H9 (cell line): ENCODE measurements around the gene SMIM1. TPM values are rescaled to one million over a fixed set of nuclear protein-coding genes. Genes with fewer than 3 reads are reported as not detected.

ENCODE experiments used
- DNase-seq: peaks from one replicate; pipeline ENCODE4 v3.0.0-alpha.2; 2017
- H2AFZ ChIP-seq: one replicate; pipeline ENCODE4 v1.6.1; 2013; ENCODE audit warnings: mild to moderate bottlenecking, low read length, control low read depth, moderate library complexity
- H2AK5ac ChIP-seq: 2 replicates; pipeline ENCODE4 v1.6.1; 2013; ENCODE audit warnings: low read length, control low read depth, mixed read lengths; ENCODE audit not compliant: insufficient read length
- H2BK120ac ChIP-seq: one replicate; pipeline ENCODE4 v1.6.1; 2013; ENCODE audit warnings: low read depth, mild to moderate bottlenecking, low read length, control low read depth, inconsistent platforms; ENCODE audit not compliant: poor library complexity, severe bottlenecking
- H2BK12ac ChIP-seq: 2 replicates; pipeline ENCODE4 v1.6.1; 2013; ENCODE audit warnings: low read length, control low read depth, mixed read lengths, low read depth; ENCODE audit not compliant: insufficient read length
- H2BK15ac ChIP-seq: 2 replicates; pipeline ENCODE4 v1.6.1; 2013; ENCODE audit warnings: low read depth, low read length, control low read depth
- H2BK20ac ChIP-seq: one replicate; pipeline ENCODE4 v1.6.1; 2013; ENCODE audit warnings: low read depth, mild to moderate bottlenecking, low read length, control low read depth, inconsistent platforms; ENCODE audit not compliant: poor library complexity, severe bottlenecking
- H2BK5ac ChIP-seq: 2 replicates; pipeline ENCODE4 v1.6.1; 2013; ENCODE audit warnings: low read length, control low read depth, mixed read lengths; ENCODE audit not compliant: insufficient read length
- H3K14ac ChIP-seq: 2 replicates; pipeline ENCODE4 v1.6.1; 2013; ENCODE audit warnings: low read length, control low read depth; ENCODE audit not compliant: insufficient read depth
- H3K18ac ChIP-seq: 2 replicates; pipeline ENCODE4 v1.6.1; 2013; ENCODE audit warnings: low read depth, mild to moderate bottlenecking, mixed read lengths, low read length, control low read depth; ENCODE audit not compliant: insufficient read length
- H3K23ac ChIP-seq: 2 replicates; pipeline ENCODE4 v1.6.1; 2013; ENCODE audit warnings: low read length, control low read depth, mixed read lengths, low read depth; ENCODE audit not compliant: insufficient read length
- H3K23me2 ChIP-seq: 2 replicates; pipeline ENCODE4 v1.6.1; 2013; ENCODE audit warnings: low read depth, mild to moderate bottlenecking, mixed read lengths, low read length, control low read depth; ENCODE audit not compliant: insufficient read length, poor library complexity, severe bottlenecking
- H3K27ac ChIP-seq: 2 replicates; pipeline ENCODE4 v1.5.1; 2013; ENCODE audit warnings: low read length, control low read depth, mixed read lengths, low read depth; ENCODE audit not compliant: insufficient read length
- H3K27me3 ChIP-seq: 2 replicates; pipeline ENCODE4 v1.6.1; 2013; ENCODE audit warnings: low read length, control low read depth, inconsistent platforms; ENCODE audit not compliant: insufficient read depth
- H3K4ac ChIP-seq: 2 replicates; pipeline ENCODE4 v1.6.1; 2013; ENCODE audit warnings: low read depth, mild to moderate bottlenecking, control low read depth, inconsistent platforms, low read length, moderate library complexity
- H3K4me1 ChIP-seq: 2 replicates; pipeline ENCODE4 v1.6.1; 2013; ENCODE audit warnings: low read length, control low read depth, inconsistent platforms; ENCODE audit not compliant: insufficient read depth
- H3K4me2 ChIP-seq: 2 replicates; pipeline ENCODE4 v1.6.1; 2013; ENCODE audit warnings: low read length, control low read depth, mixed read lengths; ENCODE audit not compliant: insufficient read length, insufficient read depth
- H3K56ac ChIP-seq: 2 replicates; pipeline ENCODE4 v1.6.1; 2013; ENCODE audit warnings: low read depth, mild to moderate bottlenecking, mixed read lengths, low read length, control low read depth; ENCODE audit not compliant: insufficient read length
- H3K79me1 ChIP-seq: 2 replicates; pipeline ENCODE4 v1.6.1; 2013; ENCODE audit warnings: low read depth, mild to moderate bottlenecking, moderate library complexity, low read length, control low read depth, inconsistent platforms; ENCODE audit not compliant: insufficient read depth, poor library complexity, severe bottlenecking
- H3K79me2 ChIP-seq: 2 replicates; pipeline ENCODE4 v1.6.1; 2013; ENCODE audit warnings: low read length, control low read depth, inconsistent platforms; ENCODE audit not compliant: insufficient read depth
- H3K9ac ChIP-seq: 2 replicates; pipeline ENCODE4 v1.6.1; 2013; ENCODE audit warnings: low read length, control low read depth, mixed read lengths; ENCODE audit not compliant: insufficient read length; ENCODE audit errors: extremely low read depth
- H3K9me3 ChIP-seq: one replicate; pipeline ENCODE4 v1.6.1; 2013; ENCODE audit warnings: low read depth, low read length, inconsistent platforms; ENCODE audit not compliant: control insufficient read depth
- H3T11ph ChIP-seq: one replicate; pipeline ENCODE4 v1.6.1; 2013; ENCODE audit warnings: mild to moderate bottlenecking, low read length, control low read depth, inconsistent platforms
- H4K20me1 ChIP-seq: one replicate; pipeline ENCODE4 v1.6.1; 2013; ENCODE audit not compliant: control insufficient read depth, insufficient read length, insufficient read depth
- H4K5ac ChIP-seq: 2 replicates; pipeline ENCODE4 v1.6.1; 2013; ENCODE audit warnings: low read depth, mild to moderate bottlenecking, mixed read lengths, low read length, control low read depth; ENCODE audit not compliant: insufficient read length
- H4K8ac ChIP-seq: replicated peaks from 2 replicates; pipeline ENCODE4 v1.6.1; 2013; ENCODE audit warnings: low read length, control low read depth, mixed read lengths, low read depth; ENCODE audit not compliant: insufficient read length
- H4K91ac ChIP-seq: 2 replicates; pipeline ENCODE4 v1.6.1; 2013; ENCODE audit warnings: low read depth, mild to moderate bottlenecking, moderate library complexity, mixed read lengths, low read length, control low read depth; ENCODE audit not compliant: insufficient read length
- H3K27ac Mint-ChIP-seq, 3 experiments: 2 replicates in 2 of 3; 3 replicates in 1 of 3; pipeline ENCODE4 v1.8.0; 2020 to 2021; ENCODE audit warnings: mixed read lengths in 3 of 3, mild to moderate bottlenecking in 1 of 3, moderate library complexity in 1 of 3
- H3K27me3 Mint-ChIP-seq: 2 replicates; pipeline ENCODE4 v1.8.0; 2021; ENCODE audit warnings: low read depth, mild to moderate bottlenecking, moderate library complexity, mixed read lengths
- H3K36me3 Mint-ChIP-seq, 3 experiments: 2 replicates in 2 of 3; 3 replicates in 1 of 3; pipeline ENCODE4 v1.8.0; 2020 to 2021; ENCODE audit warnings: low read depth in 3 of 3, mixed read lengths in 3 of 3; ENCODE audit not compliant: insufficient read depth in 1 of 3
- H3K4me1 Mint-ChIP-seq, 2 experiments: 2 replicates each; pipeline ENCODE4 v1.8.0; 2020; ENCODE audit warnings: mixed read lengths in 2 of 2
- H3K4me3 Mint-ChIP-seq, 2 experiments: 2 replicates in 1 of 2; 3 replicates in 1 of 2; pipeline ENCODE4 v1.8.0; 2020 to 2021; ENCODE audit warnings: mild to moderate bottlenecking in 2 of 2, mixed read lengths in 2 of 2, moderate library complexity in 1 of 2
- H3K9me3 Mint-ChIP-seq, 2 experiments: 2 replicates in 1 of 2; 3 replicates in 1 of 2; pipeline ENCODE4 v1.8.0; 2020; ENCODE audit warnings: mild to moderate bottlenecking in 2 of 2, mixed read lengths in 2 of 2, moderate library complexity in 1 of 2
- WGBS: extraction: QIAGEN DNeasy Blood & Tissue Kit; methylation state at CpG from one replicate; pipeline ENCODE4 v1.1.7; 2013; ENCODE audit warnings: missing lambda C conversion rate, low lambda C conversion rate, mixed read lengths; ENCODE audit not compliant: insufficient read length; ENCODE audit errors: extremely low coverage; 5-methylcytosine and 5-hydroxymethylcytosine counted together
- total RNA-seq: library from RNA; stranded (reverse); gene quantifications from 2 replicates; pipeline ENCODE4 v1.2.1, GENCODE V29; 2021
- TF ChIP-seq, protein P1 (sequence below): fragments of 200-600 bp; sonication (generic); conservative IDR thresholded peaks from 3 replicates; pipeline ENCODE4 v1.8.0; 2021; ENCODE audit warnings: antibody characterized with exemption, mild to moderate bottlenecking

The SMIM1 gene
- total RNA-seq, 1 experiment from 2014 or later = 5.3 TPM

DNA sequence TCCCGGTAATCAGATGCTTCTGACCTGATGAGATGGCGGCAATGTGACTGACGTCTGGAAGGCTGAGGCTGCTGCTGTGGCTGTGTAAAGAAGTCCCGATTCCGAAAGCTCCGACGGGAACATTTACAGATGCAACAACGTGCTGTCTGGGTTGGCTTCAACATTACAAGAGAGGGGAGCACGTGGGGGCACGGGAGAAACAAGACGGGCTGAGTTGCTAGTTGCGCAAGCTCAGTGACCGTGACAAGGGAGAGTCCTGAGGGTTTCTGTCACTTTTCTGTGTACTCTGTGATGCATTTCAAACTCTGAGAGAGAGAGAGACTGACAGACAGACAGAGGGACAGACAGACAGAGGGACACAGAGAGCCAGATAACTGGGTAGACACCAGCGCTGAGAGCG, 49.4 kb downstream of the SMIM1 start:
- Histone ChIP-seq H3K27ac (no peak overlapping the region), H2BK12ac (no peak overlapping the region), H2AK5ac (no peak overlapping the region), H3K79me2 (no peaks in the 10 kb centered on the region), H3T11ph (no peak overlapping the region), H2BK5ac (no peak overlapping the region), H2BK20ac (no peak overlapping the region), H3K9ac (no peak overlapping the region), H3K18ac (no peak overlapping the region), H3K27me3 (no peaks in the 10 kb centered on the region), H3K4ac (no peak overlapping the region), H3K79me1 (no peaks in the 10 kb centered on the region), H3K23ac (no peak overlapping the region), H2BK15ac (no peak overlapping the region), H4K8ac (no peak overlapping the region), H3K14ac (no peak overlapping the region), H4K5ac (no peak overlapping the region), H2AFZ (no peak overlapping the region), H2BK120ac (no peak overlapping the region), H3K23me2 (no peaks in the 10 kb centered on the region), H4K20me1 (no peaks in the 10 kb centered on the region), H3K4me1 (no peaks in the 10 kb centered on the region), H3K56ac (no peak overlapping the region), H3K4me2 (no peak overlapping the region), H4K91ac (no peak overlapping the region), H3K9me3 (no peaks in the 10 kb centered on the region)
- Mint-ChIP-seq H3K4me1 (0 out of 4 replicates have a peak, but pooled peaks cover 0 to 2% of the 10 kb centered on the region in 2 experiments), H3K27me3 (no peaks in the 10 kb centered on the region; the same call in 1 of the 2 replicates), H3K36me3 (peaks cover 8 to 36% (median 19%) of the 10 kb centered on the region in 3 experiments; a peak in 6 of 7 replicates), H3K27ac (peak overlapping the region; percentile 33 to 71 (median 66); a peak in 5 of 7 replicates), H3K9me3 (no peaks in the 10 kb centered on the region), H3K4me3 (no peak overlapping the region)
- DNase-seq = no peak
- WGBS = no CpG with 5 or more reads among the region's 15 CpGs
- TF ChIP-seq, protein P1, sequence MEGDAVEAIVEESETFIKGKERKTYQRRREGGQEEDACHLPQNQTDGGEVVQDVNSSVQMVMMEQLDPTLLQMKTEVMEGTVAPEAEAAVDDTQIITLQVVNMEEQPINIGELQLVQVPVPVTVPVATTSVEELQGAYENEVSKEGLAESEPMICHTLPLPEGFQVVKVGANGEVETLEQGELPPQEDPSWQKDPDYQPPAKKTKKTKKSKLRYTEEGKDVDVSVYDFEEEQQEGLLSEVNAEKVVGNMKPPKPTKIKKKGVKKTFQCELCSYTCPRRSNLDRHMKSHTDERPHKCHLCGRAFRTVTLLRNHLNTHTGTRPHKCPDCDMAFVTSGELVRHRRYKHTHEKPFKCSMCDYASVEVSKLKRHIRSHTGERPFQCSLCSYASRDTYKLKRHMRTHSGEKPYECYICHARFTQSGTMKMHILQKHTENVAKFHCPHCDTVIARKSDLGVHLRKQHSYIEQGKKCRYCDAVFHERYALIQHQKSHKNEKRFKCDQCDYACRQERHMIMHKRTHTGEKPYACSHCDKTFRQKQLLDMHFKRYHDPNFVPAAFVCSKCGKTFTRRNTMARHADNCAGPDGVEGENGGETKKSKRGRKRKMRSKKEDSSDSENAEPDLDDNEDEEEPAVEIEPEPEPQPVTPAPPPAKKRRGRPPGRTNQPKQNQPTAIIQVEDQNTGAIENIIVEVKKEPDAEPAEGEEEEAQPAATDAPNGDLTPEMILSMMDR = no peak
